ENCODE results near the gene IGFL4. TPM values are rescaled to one million over a fixed set of nuclear protein-coding genes. Genes with fewer than 3 reads are reported as not detected.

Gene IGFL4
- total RNA-seq, 1 donor from 2014 or later: not detected

DNA sequence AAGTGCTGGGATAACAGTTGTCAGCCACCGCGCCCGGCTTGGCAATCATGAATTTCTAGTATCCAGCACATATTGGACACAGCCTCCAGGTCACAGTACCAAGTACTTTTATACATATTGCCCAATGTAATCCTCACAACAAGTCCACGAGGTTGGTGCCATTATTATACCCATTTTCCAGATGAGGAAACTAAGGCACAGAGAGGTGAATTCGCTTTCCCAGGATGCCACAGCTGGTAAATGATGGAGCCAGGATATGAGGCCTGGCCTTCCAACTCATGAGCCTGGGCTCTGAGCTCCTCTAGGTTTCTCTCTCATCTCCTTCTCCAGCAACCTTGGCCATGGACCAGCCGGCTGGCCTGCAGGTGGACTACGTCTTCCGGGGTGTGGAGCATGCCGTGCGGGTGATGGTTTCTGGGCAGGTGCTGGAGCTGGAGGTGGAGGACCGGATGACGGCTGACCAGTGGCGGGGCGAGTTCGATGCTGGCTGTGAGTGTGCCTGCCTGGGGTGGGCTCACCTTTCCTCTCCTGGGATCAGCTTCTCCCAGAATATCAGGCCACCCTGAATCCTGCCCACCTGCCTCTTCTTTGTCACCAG lies 38.0 kb downstream of the IGFL4 start:
- intact Hi-C loops (cut with DNase I): no loop called here
- DNase-seq (ENCODE audit: missing footprints): no peak
- no peak for ATAC-seq

DNA sequence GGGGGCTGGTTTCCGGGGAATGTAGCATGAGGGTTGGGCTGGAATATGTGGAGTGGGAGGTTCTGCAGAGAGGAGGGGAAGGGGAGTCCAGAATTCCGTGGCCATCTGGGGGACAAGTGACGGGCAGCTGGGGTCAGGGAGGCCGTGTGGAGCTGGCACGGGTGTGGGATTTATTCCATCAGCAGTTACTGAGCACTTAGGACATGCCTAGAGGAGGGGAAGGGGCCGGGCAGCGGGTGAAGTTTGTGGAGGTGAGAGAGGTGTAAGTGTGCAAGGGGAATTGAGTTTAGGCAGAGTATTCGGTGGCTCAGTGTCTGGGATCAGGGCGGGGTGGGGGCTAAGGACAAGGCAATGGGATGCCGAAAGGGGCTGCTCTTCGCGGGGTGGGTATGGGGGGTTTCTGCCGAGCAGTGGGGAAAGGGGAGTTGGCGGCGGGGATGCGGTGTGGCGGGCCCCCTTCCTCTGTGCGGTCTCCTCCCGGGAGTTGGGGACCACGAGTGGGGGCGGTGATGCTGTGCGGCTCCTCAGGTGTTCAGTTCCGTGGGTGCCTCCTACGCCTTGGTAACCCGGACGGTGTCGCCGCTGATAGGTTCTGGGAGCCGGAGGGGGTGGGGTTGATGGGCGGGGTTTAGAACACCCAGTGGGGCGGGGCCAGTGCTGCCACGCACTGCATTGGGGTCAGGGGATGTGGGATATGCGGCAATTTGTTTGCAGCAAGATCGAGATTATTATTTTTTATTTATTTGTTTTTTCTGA lies 40.1 kb downstream of the IGFL4 start:
- DNase-seq (ENCODE audit: missing footprints) (peak; percentile 67), ATAC-seq (no peak)
- intact Hi-C loops (cut with DNase I): no loop called here

DNA sequence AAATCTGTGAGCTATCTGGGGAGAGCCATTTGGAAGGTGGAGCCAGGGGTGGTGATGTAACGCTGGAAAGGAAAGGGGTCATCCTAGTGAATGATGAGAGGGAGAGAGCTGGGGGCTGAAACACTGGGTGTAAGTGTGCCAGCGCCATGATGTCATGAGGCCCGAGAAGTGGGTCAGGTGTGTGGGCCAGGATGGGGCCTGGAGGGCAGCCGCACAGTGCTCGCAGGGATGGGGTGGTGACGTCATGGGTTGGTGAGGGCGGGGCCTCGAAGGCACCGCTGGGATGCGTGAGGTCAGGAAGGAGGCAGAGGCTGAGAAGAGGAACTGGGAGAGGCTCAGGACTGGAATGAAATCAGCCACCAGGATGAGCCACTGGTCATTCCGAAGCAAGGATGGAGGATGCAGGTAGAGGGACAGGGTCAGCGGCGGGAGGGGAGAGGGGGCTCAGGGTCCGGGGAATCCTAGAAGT lies 41.1 kb downstream of the IGFL4 start:
- DNase-seq (ENCODE audit: missing footprints) (peak; percentile 66), ATAC-seq (no peak)
- intact Hi-C loops (cut with DNase I): loop anchor here (10.0 kb wide), 1 partner anchor 65 kb away; no protein-coding TSS in a partner anchor

GRCh38 chr19:45998834-45999233 lies 42.0 kb downstream of the IGFL4 start:
- intact Hi-C loops (cut with DNase I): loop anchor here (10.0 kb wide), 1 partner anchor 64 kb away; no protein-coding TSS in a partner anchor
- DNase-seq (ENCODE audit: missing footprints): no peak
- ATAC-seq: no peak

DNA sequence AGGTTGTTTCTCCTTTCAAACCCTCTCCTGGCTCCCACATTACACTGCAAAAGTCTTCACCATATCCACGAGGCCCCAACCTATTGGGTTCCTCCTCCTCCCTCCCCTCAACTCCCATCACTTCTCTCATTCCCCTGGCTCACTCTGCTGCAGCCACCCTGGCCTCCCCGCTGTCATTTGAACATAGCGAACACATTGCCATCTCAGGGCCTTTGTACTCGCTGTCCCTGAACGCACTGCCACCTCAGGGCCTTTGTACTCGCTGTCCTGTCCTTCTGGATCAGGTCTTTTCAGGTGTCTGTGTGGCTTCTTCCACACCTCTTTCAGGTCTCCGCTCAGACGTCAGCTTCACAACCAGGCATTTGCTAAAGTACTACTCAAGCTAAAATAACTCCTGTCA lies 43.9 kb downstream of the IGFL4 start:
- ATAC-seq: no peak
- DNase-seq (ENCODE audit: missing footprints): no peak
- intact Hi-C loops (cut with DNase I): loop anchor here (10.0 kb wide), 1 partner anchor 62 kb away; no protein-coding TSS in a partner anchor

GRCh38 chr19:45995715-45996385 lies 45.0 kb downstream of the IGFL4 start:
- intact Hi-C loops (cut with DNase I): loop anchor here (1.0 to 10.0 kb wide), 2 partner anchors 61 to 110 kb away; partner anchors contain the start of gene IRF2BP1
- ATAC-seq (no peak), DNase-seq (ENCODE audit: missing footprints) (no peak)

GRCh38 chr19:45994998-45995714 lies 45.6 kb downstream of the IGFL4 start, which contains the start of gene CCDC61:
CCDC61 (plus strand) TSS chr19:45995467; CDS start chr19:46003019, 7,552 bp downstream.
- ATAC-seq (peak; percentile 99), DNase-seq (ENCODE audit: missing footprints) (peak; percentile 97)
- intact Hi-C loops (cut with DNase I): loop anchor here (1.0 to 10.0 kb wide), 2 partner anchors 60 to 109 kb away; partner anchors contain the start of gene IRF2BP1

- no peak for DNase-seq (ENCODE audit: missing footprints)
- peak; percentile 0 for ATAC-seq
- intact Hi-C loops (cut with DNase I): loop anchor here (10.0 kb wide), 1 partner anchor 60 kb away; no protein-coding TSS in a partner anchor
These were observed 46.3 kb downstream of the IGFL4 start for GRCh38 chr19:45994456-45994997.

- DNase-seq (ENCODE audit: missing footprints) (no peak), ATAC-seq (no peak)
- intact Hi-C loops (cut with DNase I): loop anchor here (10.0 kb wide), 1 partner anchor 55 kb away; no protein-coding TSS in a partner anchor
These were observed 50.6 kb downstream of the IGFL4 start for GRCh38 chr19:45990113-45990728.

Small RNA genes lying within 50 kb of the gene (microRNA-seq; reads per million reads assigned to microRNA genes)
- 88.5 reads per million, percentile 52 among the genes with 10 or more reads in this experiment for gene MIR769

Other genes starting within 250 kb of the IGFL4 start
- 52.0 TPM for gene DMWD, start 248.2 kb downstream of the IGFL4 start, total RNA-seq
- not detected for gene RSPH6A, start 225.7 kb downstream of the IGFL4 start, total RNA-seq
- 29.9 TPM for gene SYMPK, start 177.9 kb downstream of the IGFL4 start, total RNA-seq
- gene FOXA3, start 176.7 kb downstream of the IGFL4 start, total RNA-seq: not detected
- gene IRF2BP1, start 154.9 kb downstream of the IGFL4 start, total RNA-seq: 19.9 TPM
- 16.0 TPM for gene MYPOP, start 138.4 kb downstream of the IGFL4 start, total RNA-seq
- not detected for gene NANOS2, start 126.2 kb downstream of the IGFL4 start, total RNA-seq
- 5.3 TPM for gene NOVA2, start 67.1 kb downstream of the IGFL4 start, total RNA-seq
- gene CCDC61, start 45.5 kb downstream of the IGFL4 start, total RNA-seq: 8.2 TPM
- gene PGLYRP1, start 17.9 kb downstream of the IGFL4 start, total RNA-seq: 0.35 TPM
- gene IGFL3, start 83.7 kb upstream of the IGFL4 start, total RNA-seq: not detected
- gene IGFL2, start 107.2 kb upstream of the IGFL4 start, total RNA-seq: not detected
- gene IGFL1, start 188.7 kb upstream of the IGFL4 start, total RNA-seq: not detected